Vagina (tissue), 2 donors: ENCODE data around the gene SUN5.

ENCODE experiments used
- POLR2A ChIP-seq, 2 donors: fragments of 450-650 bp; IDR thresholded peaks; one replicate each; pipeline ENCODE4 v1.6.1; 2017; ENCODE audit warnings: antibody characterized with exemption in 2 of 2, mild to moderate bottlenecking in 2 of 2, moderate library complexity in 2 of 2
- TF ChIP-seq, protein P1 (sequence below), 3 experiments: fragments of 450-650 bp in 2 of 3; fragments of 200-600 bp in 1 of 3; sonication (generic) in 1 of 3; IDR thresholded peaks; one replicate each; pipeline ENCODE4 v1.5.1; 2017 to 2019; ENCODE audit warnings: antibody characterized with exemption in 3 of 3, mild to moderate bottlenecking in 2 of 3, moderate library complexity in 2 of 3

DNA sequence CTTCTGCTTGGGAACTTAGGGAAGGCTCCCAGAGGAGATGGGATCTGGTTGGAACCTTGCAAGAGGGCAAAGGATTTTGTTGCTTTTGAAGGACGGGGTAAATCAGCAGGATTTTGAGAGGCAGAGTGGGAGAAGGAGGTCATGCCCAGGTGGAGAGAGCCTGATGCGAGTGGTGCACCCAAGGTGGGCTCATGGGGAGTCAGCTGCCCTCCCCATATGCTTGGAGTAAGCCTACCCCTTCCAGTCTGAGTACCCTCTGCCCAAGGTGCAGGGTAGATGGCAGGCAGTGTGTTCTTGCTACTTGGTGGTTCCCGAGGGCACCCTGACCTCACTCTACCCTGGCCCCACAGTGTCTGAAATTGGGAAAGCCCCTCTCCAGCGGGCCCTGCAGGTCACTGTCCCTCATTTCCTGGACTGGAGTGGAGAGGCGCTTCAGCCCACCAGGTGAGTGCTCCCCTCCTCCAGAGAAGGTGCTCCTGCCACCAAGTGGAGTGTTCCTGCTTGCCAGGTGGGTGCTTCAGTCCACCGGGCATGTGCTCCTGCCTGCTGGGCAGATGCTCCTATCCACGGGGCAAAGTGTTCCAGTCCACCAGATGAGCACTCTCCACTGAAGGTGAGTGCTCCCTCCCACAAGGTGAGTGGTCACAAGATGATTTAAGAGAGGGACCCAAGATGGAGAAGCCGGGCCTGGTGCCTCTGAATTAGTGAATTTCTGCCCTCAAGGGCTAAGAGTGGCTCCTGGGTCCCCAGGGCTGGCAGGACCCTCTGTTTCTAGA, 6.6 kb upstream of the SUN5 start:
- TF ChIP-seq, protein P1, sequence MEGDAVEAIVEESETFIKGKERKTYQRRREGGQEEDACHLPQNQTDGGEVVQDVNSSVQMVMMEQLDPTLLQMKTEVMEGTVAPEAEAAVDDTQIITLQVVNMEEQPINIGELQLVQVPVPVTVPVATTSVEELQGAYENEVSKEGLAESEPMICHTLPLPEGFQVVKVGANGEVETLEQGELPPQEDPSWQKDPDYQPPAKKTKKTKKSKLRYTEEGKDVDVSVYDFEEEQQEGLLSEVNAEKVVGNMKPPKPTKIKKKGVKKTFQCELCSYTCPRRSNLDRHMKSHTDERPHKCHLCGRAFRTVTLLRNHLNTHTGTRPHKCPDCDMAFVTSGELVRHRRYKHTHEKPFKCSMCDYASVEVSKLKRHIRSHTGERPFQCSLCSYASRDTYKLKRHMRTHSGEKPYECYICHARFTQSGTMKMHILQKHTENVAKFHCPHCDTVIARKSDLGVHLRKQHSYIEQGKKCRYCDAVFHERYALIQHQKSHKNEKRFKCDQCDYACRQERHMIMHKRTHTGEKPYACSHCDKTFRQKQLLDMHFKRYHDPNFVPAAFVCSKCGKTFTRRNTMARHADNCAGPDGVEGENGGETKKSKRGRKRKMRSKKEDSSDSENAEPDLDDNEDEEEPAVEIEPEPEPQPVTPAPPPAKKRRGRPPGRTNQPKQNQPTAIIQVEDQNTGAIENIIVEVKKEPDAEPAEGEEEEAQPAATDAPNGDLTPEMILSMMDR (IDR thresholded peaks at IDR 0.05), result no peak
- TF ChIP-seq POLR2A (IDR thresholded peaks at IDR 0.05), result no peak
